ENCODE results near the gene PDGFC.

DNA sequence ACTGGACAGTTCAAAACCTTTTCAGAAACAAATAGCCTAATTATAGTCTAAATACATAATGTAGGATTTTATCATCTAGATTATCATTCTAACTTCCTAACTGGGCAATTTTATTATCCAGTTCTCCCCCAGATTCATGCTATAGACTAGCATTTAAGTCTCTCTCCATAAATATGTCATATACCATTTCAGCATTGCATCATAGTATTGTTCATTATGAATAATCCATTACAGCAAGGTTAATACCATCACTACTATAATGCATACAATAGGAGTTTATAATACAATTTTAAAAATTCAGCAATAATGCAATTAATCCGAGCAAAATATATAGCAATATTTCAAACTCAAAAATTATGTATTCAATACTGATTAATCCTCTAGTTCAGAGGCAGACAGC is 77.4 kb downstream of the PDGFC start:
- TF ChIP-seq, protein P1, sequence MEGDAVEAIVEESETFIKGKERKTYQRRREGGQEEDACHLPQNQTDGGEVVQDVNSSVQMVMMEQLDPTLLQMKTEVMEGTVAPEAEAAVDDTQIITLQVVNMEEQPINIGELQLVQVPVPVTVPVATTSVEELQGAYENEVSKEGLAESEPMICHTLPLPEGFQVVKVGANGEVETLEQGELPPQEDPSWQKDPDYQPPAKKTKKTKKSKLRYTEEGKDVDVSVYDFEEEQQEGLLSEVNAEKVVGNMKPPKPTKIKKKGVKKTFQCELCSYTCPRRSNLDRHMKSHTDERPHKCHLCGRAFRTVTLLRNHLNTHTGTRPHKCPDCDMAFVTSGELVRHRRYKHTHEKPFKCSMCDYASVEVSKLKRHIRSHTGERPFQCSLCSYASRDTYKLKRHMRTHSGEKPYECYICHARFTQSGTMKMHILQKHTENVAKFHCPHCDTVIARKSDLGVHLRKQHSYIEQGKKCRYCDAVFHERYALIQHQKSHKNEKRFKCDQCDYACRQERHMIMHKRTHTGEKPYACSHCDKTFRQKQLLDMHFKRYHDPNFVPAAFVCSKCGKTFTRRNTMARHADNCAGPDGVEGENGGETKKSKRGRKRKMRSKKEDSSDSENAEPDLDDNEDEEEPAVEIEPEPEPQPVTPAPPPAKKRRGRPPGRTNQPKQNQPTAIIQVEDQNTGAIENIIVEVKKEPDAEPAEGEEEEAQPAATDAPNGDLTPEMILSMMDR (optimal IDR thresholded peaks at IDR 0.05 in 1 of 3, IDR thresholded peaks at IDR 0.05 in 1 of 3, conservative IDR thresholded peaks at IDR 0.05 in 1 of 3; ENCODE audit: extremely low read depth in 1 of 3, insufficient read depth in 2 of 3, low read length in 3 of 3) = no peak
- TF ChIP-seq EZH2 (IDR thresholded peaks at IDR 0.05; ENCODE audit: low read length) = no peak

Measured in keratinocyte (primary cell).